HepG2 (cell line): ENCODE measurements around the gene TSPAN32. TPM values are rescaled to one million over a fixed set of nuclear protein-coding genes. Genes with fewer than 3 reads are reported as not detected.

Experiments
- CBFB ChIP-seq: sonication (generic); formaldehyde crosslinking; IDR thresholded peaks from 2 replicates; pipeline ENCODE4 v1.4.0; 2020; ENCODE audit warnings: missing genetic modification reagents
- DPF2 ChIP-seq: sonication (generic); formaldehyde crosslinking; IDR thresholded peaks from 2 replicates; pipeline ENCODE4 v1.4.0; 2020; ENCODE audit warnings: mild to moderate bottlenecking, low read depth, missing genetic modification reagents, borderline replicate concordance
- GLI4 ChIP-seq: sonication (generic); formaldehyde crosslinking; IDR thresholded peaks from 2 replicates; pipeline ENCODE4 v1.5.1; 2020; ENCODE audit warnings: missing genetic modification reagents, mild to moderate bottlenecking, moderate library complexity, borderline replicate concordance
- LCORL ChIP-seq, 2 experiments: fragments of 450-650 bp in 1 of 2; sonication (generic) in 1 of 2; formaldehyde crosslinking in 1 of 2; IDR thresholded peaks; 2 replicates each; pipeline versions ENCODE4 v1.5.0 to v1.6.1; 2017 to 2020; ENCODE audit warnings: antibody characterized with exemption in 1 of 2, missing genetic modification reagents in 1 of 2
- MBNL3 ChIP-seq: fragments of 250-450 bp; sonication (Bioruptor Pico); conservative IDR thresholded peaks from 2 replicates; pipeline ENCODE4 v1.8.0; 2022; ENCODE audit warnings: mild to moderate bottlenecking, inconsistent platforms
- MEF2D ChIP-seq: sonication (generic); formaldehyde crosslinking; IDR thresholded peaks from 2 replicates; pipeline ENCODE4 v1.5.1; 2020; ENCODE audit warnings: mild to moderate bottlenecking, missing genetic modification reagents
- MXD3 ChIP-seq: IDR thresholded peaks from 2 replicates; pipeline ENCODE4 v1.6.1; 2016; ENCODE audit warnings: mild to moderate bottlenecking, missing biosample characterization, missing genetic modification reagents
- PHF8 ChIP-seq: sonication (generic); formaldehyde crosslinking; IDR thresholded peaks from 2 replicates; pipeline ENCODE4 v1.5.0; 2020; ENCODE audit warnings: missing genetic modification reagents
- POLR2AphosphoS5 ChIP-seq: IDR thresholded peaks from 2 replicates; pipeline ENCODE4 v1.6.1; 2012; ENCODE audit warnings: low read depth, low read length
- SAFB2 ChIP-seq: sonication (generic); formaldehyde crosslinking; IDR thresholded peaks from 2 replicates; pipeline ENCODE4 v1.5.1; 2020; ENCODE audit warnings: missing genetic modification reagents, low read depth, mild to moderate bottlenecking, borderline replicate concordance
- SKI ChIP-seq: fragments of 450-650 bp; IDR thresholded peaks from one replicate; pipeline ENCODE4 v1.6.1; 2018; ENCODE audit warnings: mild to moderate bottlenecking; ENCODE audit not compliant: partially characterized antibody
- SNAPC5 ChIP-seq: sonication (generic); formaldehyde crosslinking; IDR thresholded peaks from 2 replicates; pipeline ENCODE4 v1.8.1; 2023; ENCODE audit warnings: mild to moderate bottlenecking, missing genetic modification reagents, borderline replicate concordance
- ZHX1 ChIP-seq: sonication (generic); formaldehyde crosslinking; IDR thresholded peaks from 2 replicates; pipeline ENCODE4 v1.8.1; 2022; ENCODE audit warnings: low read depth, mild to moderate bottlenecking, missing genetic modification reagents
- ZKSCAN8 ChIP-seq: IDR thresholded peaks from 2 replicates; pipeline ENCODE4 v1.6.1; 2016; ENCODE audit warnings: borderline replicate concordance, missing genetic modification reagents, missing compliant biosample characterization
- ZMYM2 ChIP-seq: sonication (generic); formaldehyde crosslinking; IDR thresholded peaks from 2 replicates; pipeline ENCODE4 v1.8.0; 2022; ENCODE audit warnings: mild to moderate bottlenecking, missing genetic modification reagents
- ZNF101 ChIP-seq: sonication (generic); formaldehyde crosslinking; IDR thresholded peaks from 2 replicates; pipeline ENCODE4 v1.4.0; 2020; ENCODE audit warnings: mild to moderate bottlenecking, low read depth, missing genetic modification reagents, borderline replicate concordance
- ZNF232 ChIP-seq: sonication (generic); formaldehyde crosslinking; IDR thresholded peaks from 2 replicates; pipeline ENCODE4 v1.4.0; 2020; ENCODE audit warnings: missing genetic modification reagents, borderline replicate concordance
- ZNF350 ChIP-seq: sonication (generic); formaldehyde crosslinking; IDR thresholded peaks from 2 replicates; pipeline ENCODE4 v1.4.0; 2020; ENCODE audit warnings: mild to moderate bottlenecking, low read depth, missing genetic modification reagents, borderline replicate concordance
- ZNF432 ChIP-seq: sonication (generic); formaldehyde crosslinking; IDR thresholded peaks from 2 replicates; pipeline ENCODE4 v1.5.0; 2020; ENCODE audit warnings: missing genetic modification reagents, mild to moderate bottlenecking, borderline replicate concordance
- ZNF512 ChIP-seq: sonication (generic); formaldehyde crosslinking; IDR thresholded peaks from 2 replicates; pipeline ENCODE4 v1.4.0; 2020; ENCODE audit warnings: mild to moderate bottlenecking, missing genetic modification reagents
- ZNF709 ChIP-seq: sonication (generic); formaldehyde crosslinking; IDR thresholded peaks from 2 replicates; pipeline ENCODE4 v1.5.0; 2020; ENCODE audit warnings: mild to moderate bottlenecking, missing genetic modification reagents
- polyA plus RNA-seq, 8 experiments: library from polyadenylated mRNA; depleted of rRNA in 3 of 8; stranded (reverse) in 7 of 8; unstranded in 1 of 8; fragments of >200 nt; fragmentation: Illumina TruSeq in 4 of 8; extraction: Trizol in 4 of 8; gene quantifications; 2 replicates each; pipeline versions ENCODE4 v1.2.1 to v1.2.3, GENCODE V29; 2011 to 2016; ENCODE audit warnings: low read depth in 4 of 8, missing spikeins in 1 of 8, mixed read lengths in 1 of 8; ENCODE audit not compliant: insufficient read depth in 1 of 8
- total RNA-seq, 5 experiments: library from RNA; depleted of rRNA; stranded (reverse); fragments of >200 nt; fragmentation: Illumina TruSeq; extraction: Trizol; gene quantifications; 2 replicates each; pipeline ENCODE4 v1.2.3, GENCODE V29; 2016; ENCODE audit warnings: low read depth in 1 of 5
- TF ChIP-seq, protein P1 (sequence below): sonication (generic); formaldehyde crosslinking; conservative IDR thresholded peaks from 2 replicates; pipeline ENCODE4 v1.8.1; 2023; ENCODE audit warnings: missing genetic modification reagents

The TSPAN32 gene
- total and polyA plus RNA-seq, 2 of the 13 experiments (the other 11 are each of a cell fraction or from before 2014, with no cell fraction given): 0.09 to 0.70 TPM

- TF ChIP-seq LCORL (IDR thresholded peaks at IDR 0.05): no peak
- peak; percentile 32; the same call in 1 of the 2 replicates for TF ChIP-seq LCORL (CRISPR knock-in tag; IDR thresholded peaks at IDR 0.05)
- TF ChIP-seq MXD3: peak; percentile 83; the same call in 1 of the 2 replicates
- no peak for TF ChIP-seq CBFB (CRISPR knock-in tag)
- TF ChIP-seq DPF2 (CRISPR knock-in tag): no peak
- no peak for TF ChIP-seq ZMYM2 (CRISPR knock-in tag)
- TF ChIP-seq, protein P1, sequence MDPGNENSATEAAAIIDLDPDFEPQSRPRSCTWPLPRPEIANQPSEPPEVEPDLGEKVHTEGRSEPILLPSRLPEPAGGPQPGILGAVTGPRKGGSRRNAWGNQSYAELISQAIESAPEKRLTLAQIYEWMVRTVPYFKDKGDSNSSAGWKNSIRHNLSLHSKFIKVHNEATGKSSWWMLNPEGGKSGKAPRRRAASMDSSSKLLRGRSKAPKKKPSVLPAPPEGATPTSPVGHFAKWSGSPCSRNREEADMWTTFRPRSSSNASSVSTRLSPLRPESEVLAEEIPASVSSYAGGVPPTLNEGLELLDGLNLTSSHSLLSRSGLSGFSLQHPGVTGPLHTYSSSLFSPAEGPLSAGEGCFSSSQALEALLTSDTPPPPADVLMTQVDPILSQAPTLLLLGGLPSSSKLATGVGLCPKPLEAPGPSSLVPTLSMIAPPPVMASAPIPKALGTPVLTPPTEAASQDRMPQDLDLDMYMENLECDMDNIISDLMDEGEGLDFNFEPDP (CRISPR knock-in tag): no peak
- TF ChIP-seq ZNF101 (CRISPR knock-in tag): no peak
- TF ChIP-seq GLI4 (CRISPR knock-in tag): no peak
- no peak for TF ChIP-seq ZNF232 (CRISPR knock-in tag)
- TF ChIP-seq ZNF709 (CRISPR knock-in tag): no peak; the same call in 1 of the 2 replicates
- TF ChIP-seq ZNF432: no peak
- no peak for TF ChIP-seq SKI
- no peak for TF ChIP-seq ZHX1 (CRISPR knock-in tag)
- TF ChIP-seq PHF8 (CRISPR knock-in tag): peak; percentile 47; the same call in 1 of the 2 replicates
- TF ChIP-seq SNAPC5 (CRISPR knock-in tag): no peak
- no peak for TF ChIP-seq ZNF512 (CRISPR knock-in tag)
- TF ChIP-seq SAFB2 (CRISPR knock-in tag): no peak; the same call in 1 of the 2 replicates
- TF ChIP-seq MEF2D (CRISPR knock-in tag): no peak
- no peak for TF ChIP-seq POLR2AphosphoS5
- no peak; the same call in 1 of the 2 replicates for TF ChIP-seq ZKSCAN8
- peak; percentile 59; the same call in 1 of the 2 replicates for TF ChIP-seq ZNF350
- TF ChIP-seq MBNL3 (CRISPR knock-in tag): no peak
Observed at GRCh38 chr11:2268729-2269600, 32.8 kb upstream of the TSPAN32 start (continued).
